ENCODE results near the gene TMEM183A. TPM values are rescaled to one million over a fixed set of nuclear protein-coding genes. Genes with fewer than 3 reads are reported as not detected.

The TMEM183A gene
- total RNA-seq, 5 donors from 2014 or later (not counting 1 experiment from before 2014, with no cell fraction given): 67.5 to 124 (median 68.4) TPM

DNA sequence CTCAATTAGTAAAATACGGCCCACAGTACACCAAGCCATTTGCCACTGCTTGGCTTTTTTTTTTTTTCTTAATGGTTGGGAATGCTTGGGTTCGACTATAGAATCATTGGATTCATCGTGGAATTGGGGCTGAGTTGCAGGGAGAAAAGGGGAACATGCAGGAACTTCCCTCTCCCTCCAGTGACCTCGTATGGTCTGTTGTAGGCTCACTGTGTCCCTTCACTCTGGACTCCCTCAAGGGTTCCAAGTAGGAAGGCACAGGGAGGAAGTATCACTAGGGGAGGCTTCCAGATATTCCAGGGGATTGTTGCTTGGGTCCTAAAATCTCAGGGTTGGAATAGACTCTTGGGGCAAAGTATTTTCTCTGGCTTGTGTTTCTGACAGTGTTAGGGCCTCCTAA, 43.7 kb downstream of the TMEM183A start:
- no CpG with 5 or more reads among the region's 4 CpGs for WGBS (ENCODE audit: insufficient coverage)
- H3K36me3 Mint-ChIP-seq: peaks cover 3% of the 10 kb centered on the region

GRCh38 chr1:203051841-203052324, 44.7 kb downstream of the TMEM183A start:
- CTCF ChIA-PET: no interaction called here
- Histone ChIP-seq H3K27ac (ENCODE audit: low read length) (no peak overlapping the region), H3K27me3 (replicated peaks in 1 of 2; ENCODE audit: control insufficient read depth in 2 of 2, extremely low read depth in 1 of 2, insufficient read depth in 2 of 2, low read length in 1 of 2) (peaks cover 0 to 32% of the 10 kb centered on the region in 2 experiments), H3K4me3 (ENCODE audit: control insufficient read depth in 1 of 2, extremely low read depth in 1 of 2, low read length in 1 of 2) (no peak overlapping the region), H3K9me3 (no peaks in the 10 kb centered on the region), H3K4me1 (ENCODE audit: control insufficient read depth in 1 of 2, extremely low read depth in 1 of 2, insufficient read depth in 2 of 2, low read length in 2 of 2) (no peaks in the 10 kb centered on the region), H3K36me3 (ENCODE audit: control insufficient read depth in 2 of 2, extremely low read depth in 1 of 2, insufficient read depth in 1 of 2, low read length in 1 of 2) (no peaks in the 10 kb centered on the region)
- no peaks in the 10 kb centered on the region for H3K4me1 Mint-ChIP-seq
- no peak overlapping the region for H3K4me3 Mint-ChIP-seq
- peaks cover 5 to 29% of the 10 kb centered on the region in 2 donors for H3K27me3 Mint-ChIP-seq
- WGBS (ENCODE audit: insufficient coverage): 22% methylated on average over 9 of the region's 20 CpGs
- ATAC-seq (replicated peaks in 1 of 4) (no peak), DNase-seq (no peak)
- no peak overlapping the region for H3K27ac Mint-ChIP-seq
- H3K36me3 Mint-ChIP-seq: peaks cover 3% of the 10 kb centered on the region
- H3K9me3 Mint-ChIP-seq: no peaks in the 10 kb centered on the region
- POLR2A ChIA-PET: no interaction called here

More for the DNA sequence above, 43.7 kb downstream of the TMEM183A start:
- Histone ChIP-seq H3K36me3 (ENCODE audit: control insufficient read depth in 2 of 2, extremely low read depth in 1 of 2, insufficient read depth in 1 of 2, low read length in 1 of 2) (no peaks in the 10 kb centered on the region), H3K27ac (ENCODE audit: low read length) (no peak overlapping the region), H3K4me3 (ENCODE audit: control insufficient read depth in 1 of 2, extremely low read depth in 1 of 2, low read length in 1 of 2) (no peak overlapping the region), H3K9me3 (no peaks in the 10 kb centered on the region), H3K27me3 (replicated peaks in 1 of 2; ENCODE audit: control insufficient read depth in 2 of 2, extremely low read depth in 1 of 2, insufficient read depth in 2 of 2, low read length in 1 of 2) (peaks cover 0 to 25% of the 10 kb centered on the region in 2 experiments), H3K4me1 (ENCODE audit: control insufficient read depth in 1 of 2, extremely low read depth in 1 of 2, insufficient read depth in 2 of 2, low read length in 2 of 2) (no peaks in the 10 kb centered on the region)
- DNase-seq (no peak), ATAC-seq (replicated peaks in 1 of 4) (no peak)
- H3K9me3 Mint-ChIP-seq: no peaks in the 10 kb centered on the region
- ChIA-PET POLR2A (no interaction called here), CTCF (no interaction called here)
- no peak overlapping the region for H3K4me3 Mint-ChIP-seq
- H3K27me3 Mint-ChIP-seq: peaks cover 5 to 25% of the 10 kb centered on the region in 2 donors
- H3K4me1 Mint-ChIP-seq: no peaks in the 10 kb centered on the region
- no peak overlapping the region for H3K27ac Mint-ChIP-seq

GRCh38 chr1:203052601-203053000, 45.4 kb downstream of the TMEM183A start:
- H3K27me3 Mint-ChIP-seq: peaks cover 8 to 28% of the 10 kb centered on the region in 2 donors

DNA sequence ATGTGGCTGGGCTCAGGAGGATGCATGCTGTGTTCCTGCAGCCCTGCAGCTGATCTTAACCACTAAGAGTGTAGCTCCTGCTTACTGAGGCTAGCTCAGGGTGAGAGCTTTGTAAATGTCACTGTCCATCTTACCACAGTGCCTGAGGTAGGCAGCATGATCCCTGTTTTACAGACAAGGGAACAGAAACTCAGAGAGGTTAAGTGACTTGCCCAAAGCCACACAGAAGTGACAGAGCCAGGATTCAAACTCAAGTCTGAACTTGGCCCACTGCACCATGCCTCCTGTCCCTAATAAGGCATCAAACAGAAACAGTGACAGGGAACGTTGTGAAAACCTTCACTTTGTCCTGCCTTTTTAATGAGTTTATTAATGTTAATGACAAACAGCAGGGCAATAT, 47.0 kb downstream of the TMEM183A start:
- H3K36me3 Mint-ChIP-seq: no peaks in the 10 kb centered on the region
- Histone ChIP-seq H3K9me3 (no peaks in the 10 kb centered on the region), H3K4me3 (ENCODE audit: control insufficient read depth in 1 of 2, extremely low read depth in 1 of 2, low read length in 1 of 2) (no peak overlapping the region), H3K36me3 (ENCODE audit: control insufficient read depth in 2 of 2, extremely low read depth in 1 of 2, insufficient read depth in 1 of 2, low read length in 1 of 2) (no peaks in the 10 kb centered on the region), H3K4me1 (ENCODE audit: control insufficient read depth in 1 of 2, extremely low read depth in 1 of 2, insufficient read depth in 2 of 2, low read length in 2 of 2) (no peaks in the 10 kb centered on the region), H3K27me3 (replicated peaks in 1 of 2; ENCODE audit: control insufficient read depth in 2 of 2, extremely low read depth in 1 of 2, insufficient read depth in 2 of 2, low read length in 1 of 2) (peaks cover 0 to 34% of the 10 kb centered on the region in 2 experiments), H3K27ac (ENCODE audit: low read length) (no peak overlapping the region)
- no peaks in the 10 kb centered on the region for H3K4me1 Mint-ChIP-seq
- H3K4me3 Mint-ChIP-seq: no peak overlapping the region
- no peak for DNase-seq
- H3K27ac Mint-ChIP-seq: no peak overlapping the region
- ATAC-seq (replicated peaks in 1 of 4): no peak
- ChIA-PET POLR2A (no interaction called here), CTCF (no interaction called here)
- no CpG with 5 or more reads among the region's 1 CpG for WGBS (ENCODE audit: insufficient coverage)
- H3K27me3 Mint-ChIP-seq: peaks cover 9 to 24% of the 10 kb centered on the region in 2 donors
- H3K9me3 Mint-ChIP-seq: no peaks in the 10 kb centered on the region

More at GRCh38 chr1:203052601-203053000, 45.4 kb downstream of the TMEM183A start:
- ChIA-PET CTCF (no interaction called here), POLR2A (interaction anchor here in 1 of 2 donors (0.7 kb wide), 1 partner anchor 311 kb away, joined by 4 read pairs; no protein-coding TSS in a partner anchor)
- H3K27ac ChIP-seq (ENCODE audit: low read length): no peak overlapping the region
- peaks cover 0 to 34% of the 10 kb centered on the region in 2 experiments for H3K27me3 ChIP-seq (replicated peaks in 1 of 2; ENCODE audit: control insufficient read depth in 2 of 2, extremely low read depth in 1 of 2, insufficient read depth in 2 of 2, low read length in 1 of 2)
- DNase-seq: no peak
- no peaks in the 10 kb centered on the region for H3K9me3 ChIP-seq
- no peak overlapping the region for H3K4me3 ChIP-seq (ENCODE audit: control insufficient read depth in 1 of 2, extremely low read depth in 1 of 2, low read length in 1 of 2)
- H3K36me3 ChIP-seq (ENCODE audit: control insufficient read depth in 2 of 2, extremely low read depth in 1 of 2, insufficient read depth in 1 of 2, low read length in 1 of 2): no peaks in the 10 kb centered on the region
- H3K27ac Mint-ChIP-seq: no peak overlapping the region
- no peaks in the 10 kb centered on the region for H3K9me3 Mint-ChIP-seq
- ATAC-seq (replicated peaks in 1 of 4): no peak
- no peaks in the 10 kb centered on the region for H3K4me1 Mint-ChIP-seq
- H3K4me3 Mint-ChIP-seq: no peak overlapping the region
- no peaks in the 10 kb centered on the region for H3K4me1 ChIP-seq (ENCODE audit: control insufficient read depth in 1 of 2, extremely low read depth in 1 of 2, insufficient read depth in 2 of 2, low read length in 2 of 2)
- H3K36me3 Mint-ChIP-seq: peaks cover 3% of the 10 kb centered on the region
- 83% methylated on average over 1 of the region's 3 CpGs for WGBS (ENCODE audit: insufficient coverage)

DNA sequence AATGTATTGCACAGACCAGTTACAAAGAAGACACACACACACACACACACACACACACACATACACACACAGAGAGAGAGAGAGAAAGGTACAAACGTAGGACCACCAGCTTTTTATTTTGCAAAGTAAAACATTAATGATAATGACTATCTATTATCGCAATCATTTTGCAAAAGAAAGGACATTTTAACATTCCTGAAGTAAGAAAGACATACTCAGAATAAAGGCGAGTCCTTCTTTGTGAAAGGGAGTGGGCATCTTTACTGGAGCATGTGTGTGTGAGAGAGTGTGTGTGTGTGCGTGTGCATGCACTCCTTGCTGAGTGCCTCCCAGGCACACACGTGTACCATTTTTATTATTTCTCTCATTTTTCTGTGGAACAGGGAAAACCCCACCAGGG, 47.5 kb downstream of the TMEM183A start:
- Histone ChIP-seq H3K4me3 (ENCODE audit: control insufficient read depth in 1 of 2, extremely low read depth in 1 of 2, low read length in 1 of 2) (no peak overlapping the region), H3K36me3 (ENCODE audit: control insufficient read depth in 2 of 2, extremely low read depth in 1 of 2, insufficient read depth in 1 of 2, low read length in 1 of 2) (no peaks in the 10 kb centered on the region), H3K4me1 (ENCODE audit: control insufficient read depth in 1 of 2, extremely low read depth in 1 of 2, insufficient read depth in 2 of 2, low read length in 2 of 2) (no peaks in the 10 kb centered on the region), H3K27ac (ENCODE audit: low read length) (no peak overlapping the region), H3K27me3 (replicated peaks in 1 of 2; ENCODE audit: control insufficient read depth in 2 of 2, extremely low read depth in 1 of 2, insufficient read depth in 2 of 2, low read length in 1 of 2) (peaks cover 0 to 37% of the 10 kb centered on the region in 2 experiments), H3K9me3 (no peaks in the 10 kb centered on the region)
- no CpG with 5 or more reads among the region's 5 CpGs for WGBS (ENCODE audit: insufficient coverage)
- ChIA-PET CTCF (no interaction called here), POLR2A (no interaction called here)
- no peak for DNase-seq
- no peak for ATAC-seq (replicated peaks in 1 of 4)
- Mint-ChIP-seq H3K9me3 (no peaks in the 10 kb centered on the region), H3K4me1 (no peaks in the 10 kb centered on the region), H3K27me3 (peaks cover 9 to 24% of the 10 kb centered on the region in 2 donors), H3K36me3 (no peaks in the 10 kb centered on the region), H3K27ac (no peak overlapping the region), H3K4me3 (no peak overlapping the region)

DNA sequence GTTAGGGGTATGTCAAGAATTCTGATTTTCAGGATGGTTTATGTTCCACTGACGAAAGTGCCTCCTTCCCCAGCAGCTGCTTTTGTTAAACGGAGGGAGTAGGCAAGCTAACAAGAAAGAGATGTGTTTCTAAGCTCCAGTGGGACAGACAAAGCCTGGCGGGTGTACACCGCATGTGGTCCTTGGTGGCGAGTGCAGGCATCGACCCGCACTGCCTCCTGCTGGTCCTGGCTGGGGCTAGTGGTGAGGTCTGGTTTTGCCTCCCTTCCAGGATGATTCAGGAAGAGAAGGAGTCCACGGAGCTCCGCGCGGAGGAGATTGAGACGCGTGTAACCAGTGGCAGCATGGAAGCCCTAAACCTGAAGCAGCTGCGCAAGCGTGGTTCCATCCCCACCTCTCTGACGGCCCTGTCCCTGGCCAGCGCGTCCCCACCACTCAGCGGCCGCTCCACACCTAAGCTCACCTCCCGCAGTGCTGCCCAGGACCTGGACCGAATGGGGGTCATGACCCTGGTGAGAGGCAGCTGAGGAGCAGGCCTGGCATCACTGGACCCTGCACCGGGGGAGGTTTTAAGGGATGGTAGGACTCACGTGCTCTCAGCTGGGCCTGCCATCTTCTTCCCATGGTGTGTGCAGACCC, 48.1 kb downstream of the TMEM183A start:
- H3K27me3 Mint-ChIP-seq: peaks cover 9 to 22% of the 10 kb centered on the region in 2 donors
- POLR2A ChIA-PET: no interaction called here

More for the DNA sequence above, 48.1 kb downstream of the TMEM183A start:
- Histone ChIP-seq H3K4me1 (ENCODE audit: control insufficient read depth in 1 of 2, extremely low read depth in 1 of 2, insufficient read depth in 2 of 2, low read length in 2 of 2) (no peaks in the 10 kb centered on the region), H3K27ac (ENCODE audit: low read length) (no peak overlapping the region), H3K9me3 (no peaks in the 10 kb centered on the region), H3K4me3 (ENCODE audit: control insufficient read depth in 1 of 2, extremely low read depth in 1 of 2, low read length in 1 of 2) (no peak overlapping the region), H3K36me3 (ENCODE audit: control insufficient read depth in 2 of 2, extremely low read depth in 1 of 2, insufficient read depth in 1 of 2, low read length in 1 of 2) (no peaks in the 10 kb centered on the region), H3K27me3 (replicated peaks in 1 of 2; ENCODE audit: control insufficient read depth in 2 of 2, extremely low read depth in 1 of 2, insufficient read depth in 2 of 2, low read length in 1 of 2) (peaks cover 0 to 34% of the 10 kb centered on the region in 2 experiments)
- Mint-ChIP-seq H3K27ac (no peak overlapping the region), H3K9me3 (no peaks in the 10 kb centered on the region), H3K4me1 (no peaks in the 10 kb centered on the region), H3K4me3 (no peak overlapping the region), H3K36me3 (no peaks in the 10 kb centered on the region)
- ATAC-seq (replicated peaks in 1 of 4): no peak
- WGBS (ENCODE audit: insufficient coverage): 91% methylated on average over 16 of the region's 24 CpGs
- no peak for DNase-seq
- CTCF ChIA-PET: interaction anchor here in 1 of 2 donors (0.6 kb wide), 1 partner anchor 77 kb away, joined by 3 read pairs; no protein-coding TSS in a partner anchor

All from T-cell (primary cell).